Peyer's patch (tissue), 4 donors: ENCODE results near the gene MTMR10.

Source experiments
- POLR2A ChIP-seq, 2 donors: fragments of 450-650 bp; IDR thresholded peaks; one replicate each; pipeline ENCODE4 v1.5.1; 2017; ENCODE audit warnings: antibody characterized with exemption in 2 of 2, mild to moderate bottlenecking in 2 of 2, moderate library complexity in 2 of 2
- TF ChIP-seq, protein P1 (sequence below), 6 experiments: fragments of 450-650 bp in 4 of 6; fragments of 200-600 bp in 2 of 6; sonication (generic) in 1 of 6; IDR thresholded peaks; one replicate each; pipeline ENCODE4 v1.5.1; 2017 to 2019; ENCODE audit warnings: antibody characterized with exemption in 6 of 6, mild to moderate bottlenecking in 3 of 6, moderate library complexity in 1 of 6

- TF ChIP-seq POLR2A (IDR thresholded peaks at IDR 0.05) = no peak
- TF ChIP-seq, protein P1, sequence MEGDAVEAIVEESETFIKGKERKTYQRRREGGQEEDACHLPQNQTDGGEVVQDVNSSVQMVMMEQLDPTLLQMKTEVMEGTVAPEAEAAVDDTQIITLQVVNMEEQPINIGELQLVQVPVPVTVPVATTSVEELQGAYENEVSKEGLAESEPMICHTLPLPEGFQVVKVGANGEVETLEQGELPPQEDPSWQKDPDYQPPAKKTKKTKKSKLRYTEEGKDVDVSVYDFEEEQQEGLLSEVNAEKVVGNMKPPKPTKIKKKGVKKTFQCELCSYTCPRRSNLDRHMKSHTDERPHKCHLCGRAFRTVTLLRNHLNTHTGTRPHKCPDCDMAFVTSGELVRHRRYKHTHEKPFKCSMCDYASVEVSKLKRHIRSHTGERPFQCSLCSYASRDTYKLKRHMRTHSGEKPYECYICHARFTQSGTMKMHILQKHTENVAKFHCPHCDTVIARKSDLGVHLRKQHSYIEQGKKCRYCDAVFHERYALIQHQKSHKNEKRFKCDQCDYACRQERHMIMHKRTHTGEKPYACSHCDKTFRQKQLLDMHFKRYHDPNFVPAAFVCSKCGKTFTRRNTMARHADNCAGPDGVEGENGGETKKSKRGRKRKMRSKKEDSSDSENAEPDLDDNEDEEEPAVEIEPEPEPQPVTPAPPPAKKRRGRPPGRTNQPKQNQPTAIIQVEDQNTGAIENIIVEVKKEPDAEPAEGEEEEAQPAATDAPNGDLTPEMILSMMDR (IDR thresholded peaks at IDR 0.05) = no peak
Observed at GRCh38 chr15:30973379-30973778, 18.0 kb downstream of the MTMR10 start.
